ENCODE results near the gene NRXN3. TPM values are rescaled to one million over a fixed set of nuclear protein-coding genes. Genes with fewer than 3 reads are reported as not detected.

Gene NRXN3
- total and polyA plus RNA-seq, 2 of the 13 experiments (the other 11 are each of a cell fraction or from before 2014, with no cell fraction given): 0.03 TPM; not detected in 1

GRCh38 chr14:78605897-78606500 is 435.8 kb downstream of the NRXN3 start:
- in situ Hi-C loops (cut with HindIII; ENCODE audit: extremely low pct_ligation_motif_present, low pct_unique_long_range_greater_than_20kb) (no loop called here), intact Hi-C loops (cut with micrococcal nuclease; ENCODE audit: unreplicated experiment) (no loop called here)
- no peak for ATAC-seq
- H3K27ac ChIP-seq (ENCODE audit: extremely low read length, insufficient read depth, low read length): no peak overlapping the region
- no peak for DNase-seq (ENCODE audit: low spot score)
- POLR2A ChIA-PET: no interaction called here
- no peak overlapping the region for H3K4me3 ChIP-seq (replicated peaks in 1 of 3; ENCODE audit: insufficient read depth in 1 of 3, low read depth in 2 of 3, low read length in 3 of 3)
- H3K4me2 ChIP-seq (ENCODE audit: low read depth, low read length): no peak overlapping the region
- H3K79me2 ChIP-seq (ENCODE audit: insufficient read depth, low read length): no peaks in the 10 kb centered on the region
- no peaks in the 10 kb centered on the region for H3K4me1 ChIP-seq (ENCODE audit: insufficient read depth, low read length)
- H2AFZ ChIP-seq (ENCODE audit: low read length): no peak overlapping the region
- no peaks in the 10 kb centered on the region for H4K20me1 ChIP-seq (ENCODE audit: insufficient read depth, low read length)
- no peaks in the 10 kb centered on the region for H3K27me3 ChIP-seq (ENCODE audit: control insufficient read depth in 1 of 2, insufficient read depth in 2 of 2, low read length in 2 of 2)
- no TSS peak for BruUV-seq (replicated peaks)
- TF ChIP-seq NFATC3 (CRISPR knock-in tag; IDR thresholded peaks at IDR 0.05): no peak
- no peak for TF ChIP-seq ZNF33A (CRISPR knock-in tag; IDR thresholded peaks at IDR 0.05; ENCODE audit: borderline replicate concordance)
- TF ChIP-seq ZNF646 (CRISPR knock-in tag; IDR thresholded peaks at IDR 0.05): no peak
- no peak for TF ChIP-seq ZNF224 (CRISPR knock-in tag; IDR thresholded peaks at IDR 0.05)
- TF ChIP-seq ZNF317 (CRISPR knock-in tag; IDR thresholded peaks at IDR 0.05): no peak
- TF ChIP-seq MTERF4 (CRISPR knock-in tag; IDR thresholded peaks at IDR 0.05): no peak
- TF ChIP-seq XBP1 (CRISPR knock-in tag; IDR thresholded peaks at IDR 0.05): no peak
- no peak for TF ChIP-seq ZNF747 (CRISPR knock-in tag; IDR thresholded peaks at IDR 0.05; ENCODE audit: borderline replicate concordance)
- TF ChIP-seq ZMYM2 (CRISPR knock-in tag; IDR thresholded peaks at IDR 0.05): no peak
- TF ChIP-seq NPAS2 (CRISPR knock-in tag; IDR thresholded peaks at IDR 0.05; ENCODE audit: borderline replicate concordance): no peak
- no peak for TF ChIP-seq MAFG (CRISPR knock-in tag; IDR thresholded peaks at IDR 0.05)
- no peak for TF ChIP-seq DPF2 (CRISPR knock-in tag; IDR thresholded peaks at IDR 0.05; ENCODE audit: borderline replicate concordance, low read depth)
- TF ChIP-seq ZBTB38 (CRISPR knock-in tag; IDR thresholded peaks at IDR 0.05): no peak
- no peak for TF ChIP-seq KAT7 (CRISPR knock-in tag; IDR thresholded peaks at IDR 0.05; ENCODE audit: borderline replicate concordance)
- no peak for TF ChIP-seq SYNCRIP (IDR thresholded peaks at IDR 0.05; ENCODE audit: insufficient read depth, low read depth, low read length)
- H3K36me3 ChIP-seq (replicated peaks in 1 of 2; ENCODE audit: control insufficient read depth in 1 of 2, insufficient read depth in 2 of 2, low read length in 2 of 2): no peaks in the 10 kb centered on the region
- CTCF ChIA-PET (ENCODE audit: low intra/inter-chr PET ratio, low total read pairs): no interaction called here
- no peak for FAIRE-seq
- H3K9ac ChIP-seq (ENCODE audit: insufficient read depth, low read depth, low read length): no peak overlapping the region
- no peaks in the 10 kb centered on the region for H3K9me3 ChIP-seq (ENCODE audit: low read length)
- WGBS (ENCODE audit: low lambda C conversion rate): 0% methylated on average over 1 of the region's 1 CpG

Data from HepG2 (cell line).